HT1080 (cell line): Measurements from ENCODE around the gene PCDHGA1. TPM values are rescaled to one million over a fixed set of nuclear protein-coding genes. Genes with fewer than 3 reads are reported as not detected.
A peak's percentile ranks its signal among the peaks of the same experiment; 100 is the strongest.

Experiments used
- DNase-seq: peaks from one replicate; pipeline ENCODE4 v3.0.0-alpha.2; 2015; ENCODE audit warnings: low read depth
- total RNA-seq: library from RNA; depleted of rRNA; stranded (reverse); fragments of >200 nt; shearing (Covaris generic); gene quantifications from 2 replicates; pipeline ENCODE4 v1.2.3, GENCODE V29; 2014

PCDHGA1 gene
- total RNA-seq, 1 experiment from 2014 or later = 0.32 TPM

GRCh38 chr5:141490271-141490670 lies 160.0 kb downstream of the PCDHGA1 start:
- no peak for DNase-seq

- DNase-seq = no peak
These were observed 160.5 kb downstream of the PCDHGA1 start for GRCh38 chr5:141490771-141491170.

- DNase-seq = no peak
These were observed 161.2 kb downstream of the PCDHGA1 start for GRCh38 chr5:141491323-141492167.

- DNase-seq = no peak
These were observed 162.0 kb downstream of the PCDHGA1 start for GRCh38 chr5:141492168-141492885.

GRCh38 chr5:141493500-141494422 lies 163.4 kb downstream of the PCDHGA1 start:
- DNase-seq = peak; percentile 31

- DNase-seq = no peak
These were observed 164.6 kb downstream of the PCDHGA1 start for GRCh38 chr5:141494761-141495452.

GRCh38 chr5:141495453-141495811 lies 165.1 kb downstream of the PCDHGA1 start:
- no peak for DNase-seq

GRCh38 chr5:141496038-141496437 lies 165.7 kb downstream of the PCDHGA1 start:
- peak; percentile 20 for DNase-seq

- DNase-seq = no peak
These were observed 171.4 kb downstream of the PCDHGA1 start for GRCh38 chr5:141501761-141502160.

- no peak for DNase-seq
These were observed 173.4 kb downstream of the PCDHGA1 start for GRCh38 chr5:141503681-141504080.

- no peak for DNase-seq
These were observed 173.9 kb downstream of the PCDHGA1 start for GRCh38 chr5:141504216-141504615.

GRCh38 chr5:141506381-141507155 lies 176.3 kb downstream of the PCDHGA1 start:
- DNase-seq = no peak

GRCh38 chr5:141507387-141508091 lies 177.2 kb downstream of the PCDHGA1 start:
- peak; percentile 70 for DNase-seq

- DNase-seq = peak; percentile 50
These were observed 178.1 kb downstream of the PCDHGA1 start for GRCh38 chr5:141508440-141508797.

GRCh38 chr5:141508798-141509611 lies 178.7 kb downstream of the PCDHGA1 start:
- DNase-seq = peak; percentile 99

- no peak for DNase-seq
These were observed 179.8 kb downstream of the PCDHGA1 start for GRCh38 chr5:141510160-141510559.

GRCh38 chr5:141510850-141511601 lies 180.7 kb downstream of the PCDHGA1 start:
- DNase-seq = no peak

GRCh38 chr5:141511771-141512325 lies 181.5 kb downstream of the PCDHGA1 start:
- DNase-seq = no peak
